Testis (tissue), 3 donors: Measurements from ENCODE around the gene MYO1H. TPM values are rescaled to one million over a fixed set of nuclear protein-coding genes. Genes with fewer than 3 reads are reported as not detected.

Experiments used
- DNase-seq: peaks from one replicate; pipeline ENCODE4 v3.0.0-alpha.2; 2019
- H3K27ac ChIP-seq, 2 donors: fragments of 200-600 bp; sonication (generic); one replicate each; pipeline ENCODE4 v1.5.1; 2019
- H3K27me3 ChIP-seq: fragments of 200-600 bp; sonication (generic); one replicate; pipeline ENCODE4 v1.5.1; 2019
- H3K36me3 ChIP-seq: fragments of 200-600 bp; sonication (generic); one replicate; pipeline ENCODE4 v1.5.1; 2017; ENCODE audit warnings: low read depth; ENCODE audit errors: missing control alignments
- H3K4me1 ChIP-seq: fragments of 200-600 bp; sonication (generic); one replicate; pipeline ENCODE4 v1.5.1; 2019
- H3K4me3 ChIP-seq, 2 donors: fragments of 200-600 bp; sonication (generic); one replicate each; pipeline ENCODE4 v1.5.1; 2017 to 2019
- H3K9me3 ChIP-seq: fragments of 200-600 bp; sonication (generic); one replicate; pipeline ENCODE4 v1.5.1; 2017
- CTCF ChIP-seq, 3 experiments: fragments of 450-650 bp in 2 of 3; fragments of 200-600 bp in 1 of 3; sonication (generic) in 1 of 3; IDR thresholded peaks; one replicate each; pipeline ENCODE4 v1.5.1; 2016 to 2019; ENCODE audit warnings: antibody characterized with exemption in 3 of 3, mild to moderate bottlenecking in 2 of 3, moderate library complexity in 1 of 3
- POLR2A ChIP-seq: fragments of 450-650 bp; IDR thresholded peaks from one replicate; pipeline ENCODE4 v1.6.1; 2017; ENCODE audit warnings: antibody characterized with exemption, mild to moderate bottlenecking, moderate library complexity
- WGBS, 2 donors: methylation state at CpG; one replicate each; pipeline ENCODE4 v1.1.5; 2018; 5-methylcytosine and 5-hydroxymethylcytosine counted together
- intact Hi-C: fragments of 100-400 bp; cut with DNase I; formaldehyde crosslinking; loops from one replicate; pipeline ENCODE4 v1.15.1; 2023; ENCODE audit warnings: low total_unique reads
- polyA plus RNA-seq: library from polyadenylated mRNA; stranded (reverse); fragments of 350-450 nt; fragmentation: Illumina TruSeq; extraction: RNeasy Lipid Tissue Mini Kit (QIAGEN cat#74804); gene quantifications from one replicate; pipeline ENCODE4 v1.2.3, GENCODE V29; 2014; ENCODE audit warnings: low read depth, low replicate concordance; ENCODE audit not compliant: insufficient read depth
- total RNA-seq, 2 donors: library from RNA; depleted of rRNA; stranded (reverse); fragments of >200 nt; gene quantifications; one replicate each; pipeline ENCODE4 v1.2.3, GENCODE V29; 2016

The MYO1H gene
- total and polyA plus RNA-seq, 3 donors from 2014 or later: 1.7 to 3.7 (median 2.9) TPM

- no peaks in the 10 kb centered on the region for H3K36me3 ChIP-seq
- no peak for DNase-seq
- H3K27ac ChIP-seq: no peak overlapping the region
- H3K27me3 ChIP-seq: no peaks in the 10 kb centered on the region
- WGBS, 2 donors: 69 to 76% methylated on average over 5 of the region's 5 CpGs
- no peak for TF ChIP-seq CTCF (IDR thresholded peaks at IDR 0.05)
- no peak for TF ChIP-seq POLR2A
- intact Hi-C loops: no loop called here
- H3K4me1 ChIP-seq: no peaks in the 10 kb centered on the region
- H3K4me3 ChIP-seq: no peak overlapping the region
- no peaks in the 10 kb centered on the region for H3K9me3 ChIP-seq
These were observed 144.7 kb downstream of the MYO1H start for GRCh38 chr12:109492371-109492770.

- no peak for DNase-seq
- H3K27ac ChIP-seq: no peak overlapping the region
- no peaks in the 10 kb centered on the region for H3K9me3 ChIP-seq
- TF ChIP-seq POLR2A: no peak
- TF ChIP-seq CTCF (IDR thresholded peaks at IDR 0.05): no peak
- no peaks in the 10 kb centered on the region for H3K36me3 ChIP-seq
- no peak overlapping the region for H3K4me3 ChIP-seq
- H3K4me1 ChIP-seq: no peaks in the 10 kb centered on the region
- no peaks in the 10 kb centered on the region for H3K27me3 ChIP-seq
- intact Hi-C loops: no loop called here
These were observed 145.4 kb downstream of the MYO1H start for GRCh38 chr12:109493090-109493489.

- WGBS, 2 donors: 96 to 100% methylated on average over 1 of the region's 1 CpG
- H3K36me3 ChIP-seq: no peaks in the 10 kb centered on the region
- intact Hi-C loops: no loop called here
- DNase-seq: no peak
- no peak for TF ChIP-seq CTCF (IDR thresholded peaks at IDR 0.05)
- no peak for TF ChIP-seq POLR2A
- no peaks in the 10 kb centered on the region for H3K9me3 ChIP-seq
- no peaks in the 10 kb centered on the region for H3K4me1 ChIP-seq
- no peaks in the 10 kb centered on the region for H3K27me3 ChIP-seq
- no peak overlapping the region for H3K27ac ChIP-seq
- H3K4me3 ChIP-seq: no peak overlapping the region
These were observed 146.2 kb downstream of the MYO1H start for GRCh38 chr12:109493938-109494337.

GRCh38 chr12:109494348-109494881, 146.7 kb downstream of the MYO1H start:
- Histone ChIP-seq H3K4me3 (no peak overlapping the region), H3K27ac (no peak overlapping the region), H3K27me3 (no peaks in the 10 kb centered on the region), H3K4me1 (no peaks in the 10 kb centered on the region), H3K36me3 (no peaks in the 10 kb centered on the region), H3K9me3 (no peaks in the 10 kb centered on the region)
- 96 to 98% methylated on average over 7 of the region's 7 CpGs for WGBS, 2 donors
- no peak for DNase-seq
- TF ChIP-seq CTCF (IDR thresholded peaks at IDR 0.05) (no peak), POLR2A (no peak)
- intact Hi-C loops: no loop called here

- Histone ChIP-seq H3K4me1 (no peaks in the 10 kb centered on the region), H3K36me3 (no peaks in the 10 kb centered on the region), H3K4me3 (no peak overlapping the region), H3K27me3 (no peaks in the 10 kb centered on the region), H3K27ac (no peak overlapping the region), H3K9me3 (no peaks in the 10 kb centered on the region)
- no peak for DNase-seq
- no peak for TF ChIP-seq POLR2A
- TF ChIP-seq CTCF (IDR thresholded peaks at IDR 0.05): no peak
- intact Hi-C loops: no loop called here
These were observed 147.3 kb downstream of the MYO1H start for GRCh38 chr12:109495012-109495411.
